GM12864 (cell line): ENCODE data around the gene MROH7.
"Not testable (repeated sequence)": the region's sequence is repeated elsewhere in the genome, so short reads cannot be mapped to it uniquely, and the experiment has no call there.

ENCODE experiments used
- DNase-seq: peaks from one replicate; pipeline ENCODE4 v3.0.0-alpha.2; 2011; ENCODE audit warnings: low read depth
- H3K4me3 ChIP-seq: 2 replicates; pipeline ENCODE4 v1.5.1; 2011; ENCODE audit warnings: mild to moderate bottlenecking, low read depth, low read length, control low read depth
- TF ChIP-seq, protein P1 (sequence below): IDR thresholded peaks from 2 replicates; pipeline ENCODE4 v1.5.1; 2011; ENCODE audit warnings: low read depth, mild to moderate bottlenecking, moderate library complexity, low read length, control low read depth, inconsistent platforms; ENCODE audit errors: missing control alignments

The MROH7 gene

GRCh38 chr1:54619749-54620148 is 21.8 kb upstream of the MROH7 start:
- TF ChIP-seq, protein P1, sequence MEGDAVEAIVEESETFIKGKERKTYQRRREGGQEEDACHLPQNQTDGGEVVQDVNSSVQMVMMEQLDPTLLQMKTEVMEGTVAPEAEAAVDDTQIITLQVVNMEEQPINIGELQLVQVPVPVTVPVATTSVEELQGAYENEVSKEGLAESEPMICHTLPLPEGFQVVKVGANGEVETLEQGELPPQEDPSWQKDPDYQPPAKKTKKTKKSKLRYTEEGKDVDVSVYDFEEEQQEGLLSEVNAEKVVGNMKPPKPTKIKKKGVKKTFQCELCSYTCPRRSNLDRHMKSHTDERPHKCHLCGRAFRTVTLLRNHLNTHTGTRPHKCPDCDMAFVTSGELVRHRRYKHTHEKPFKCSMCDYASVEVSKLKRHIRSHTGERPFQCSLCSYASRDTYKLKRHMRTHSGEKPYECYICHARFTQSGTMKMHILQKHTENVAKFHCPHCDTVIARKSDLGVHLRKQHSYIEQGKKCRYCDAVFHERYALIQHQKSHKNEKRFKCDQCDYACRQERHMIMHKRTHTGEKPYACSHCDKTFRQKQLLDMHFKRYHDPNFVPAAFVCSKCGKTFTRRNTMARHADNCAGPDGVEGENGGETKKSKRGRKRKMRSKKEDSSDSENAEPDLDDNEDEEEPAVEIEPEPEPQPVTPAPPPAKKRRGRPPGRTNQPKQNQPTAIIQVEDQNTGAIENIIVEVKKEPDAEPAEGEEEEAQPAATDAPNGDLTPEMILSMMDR = no peak
- H3K4me3 ChIP-seq = no peak overlapping the region
- no peak for DNase-seq

DNA sequence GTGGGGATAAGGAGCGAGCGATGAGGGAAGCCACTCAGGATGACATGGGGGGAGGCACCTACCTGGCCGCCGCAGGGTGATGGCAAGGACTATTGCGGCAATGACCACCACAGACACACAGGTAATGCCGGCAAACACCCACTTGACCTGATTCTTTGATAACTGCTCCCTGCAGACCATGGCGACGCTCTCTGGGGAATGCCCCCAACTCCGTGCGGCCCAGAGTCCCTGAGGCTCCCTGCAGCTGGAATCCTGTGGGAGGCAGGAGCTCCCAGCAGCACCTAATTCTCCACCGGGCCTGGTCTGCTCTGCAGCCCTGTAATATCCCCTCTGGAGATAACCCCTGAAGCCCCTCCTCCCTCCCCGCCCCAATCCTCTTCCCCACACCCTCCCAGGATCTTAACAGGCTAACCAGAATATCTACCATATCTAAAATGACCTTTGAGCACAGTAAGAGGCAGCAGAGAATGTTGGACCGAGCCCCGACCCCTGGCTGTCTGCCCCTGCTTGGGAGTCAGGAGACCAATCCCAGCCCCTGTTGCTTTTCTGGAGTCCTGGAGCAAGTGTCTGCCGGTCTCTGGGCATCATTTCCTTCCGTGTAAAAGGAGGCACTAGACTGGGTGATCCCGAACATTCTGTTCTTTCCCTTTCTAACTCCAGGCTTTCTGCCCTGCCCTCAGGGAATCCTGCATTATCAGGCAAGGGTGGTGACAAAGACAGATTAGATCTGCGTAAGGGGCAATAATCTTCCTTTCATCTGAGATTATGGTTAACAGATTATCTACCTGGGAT is 18.2 kb upstream of the MROH7 start, which contains the start of gene FAM151A:
TSS of gene FAM151A (minus strand) at position 310 of the 792 bp plus-strand sequence. CDS start at position 180, 130 bp downstream.
- DNase-seq = no peak
- TF ChIP-seq, protein P1 = no peak
- no peak within 1 kb of the TSS for H3K4me3 ChIP-seq

DNA sequence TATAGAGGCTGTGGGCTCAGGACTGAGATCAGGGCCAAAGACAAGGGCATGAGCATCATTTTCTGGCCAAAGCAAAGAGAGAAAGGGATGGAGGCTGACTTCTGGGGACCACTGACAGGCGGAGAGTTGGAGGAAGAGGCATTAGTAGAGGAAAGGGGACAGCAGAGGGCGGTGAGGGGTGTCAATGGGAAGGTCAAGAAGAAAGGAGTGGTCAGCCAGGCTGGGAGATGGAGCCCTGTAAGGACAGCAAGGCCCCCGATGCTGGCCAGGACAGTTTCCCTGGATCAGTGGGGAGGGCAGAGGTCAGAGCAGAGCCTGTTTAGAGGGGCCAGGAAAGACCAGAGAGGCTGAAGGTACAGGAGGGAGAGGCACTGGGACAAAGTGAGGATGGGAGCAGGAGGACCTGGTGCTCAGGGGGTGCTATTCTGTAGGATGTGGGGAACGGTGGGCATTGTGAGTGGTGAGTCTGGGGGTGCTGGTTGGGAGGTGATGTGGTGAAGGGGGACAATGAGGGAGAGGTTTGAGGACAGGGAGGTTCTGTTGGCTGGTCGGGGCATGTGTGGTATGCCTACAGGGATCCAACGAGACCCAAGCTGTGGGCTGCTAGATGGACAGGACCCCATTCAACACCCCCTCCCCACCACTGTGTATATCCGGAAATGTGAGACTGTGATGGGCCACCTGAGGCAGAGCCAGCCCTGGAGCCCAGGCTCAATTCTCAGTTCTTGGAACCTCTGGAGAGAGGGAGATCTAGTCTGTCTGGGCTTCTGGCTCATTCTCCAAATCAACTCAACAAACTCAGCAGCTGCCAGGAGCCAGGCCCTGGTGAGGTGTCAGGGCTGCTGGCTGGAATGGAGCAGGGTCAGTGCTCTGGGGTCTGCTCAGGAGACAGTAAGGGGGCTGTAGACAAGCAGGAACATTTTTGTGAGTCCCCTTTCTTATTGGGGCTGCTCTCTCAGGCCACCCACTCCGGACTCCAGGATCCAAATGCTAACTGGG is 16.8 kb upstream of the MROH7 start:
- DNase-seq = no peak
- TF ChIP-seq, protein P1 = no peak
- H3K4me3 ChIP-seq = no peak overlapping the region

- no peak for DNase-seq
- TF ChIP-seq, protein P1 = no peak
- H3K4me3 ChIP-seq = no peak overlapping the region
Measured at GRCh38 chr1:54627196-54627595, 14.4 kb upstream of the MROH7 start.

- DNase-seq, H3K4me3 ChIP-seq: not testable (repeated sequence)
Measured at GRCh38 chr1:54635804-54636203, 5.8 kb upstream of the MROH7 start.

DNA sequence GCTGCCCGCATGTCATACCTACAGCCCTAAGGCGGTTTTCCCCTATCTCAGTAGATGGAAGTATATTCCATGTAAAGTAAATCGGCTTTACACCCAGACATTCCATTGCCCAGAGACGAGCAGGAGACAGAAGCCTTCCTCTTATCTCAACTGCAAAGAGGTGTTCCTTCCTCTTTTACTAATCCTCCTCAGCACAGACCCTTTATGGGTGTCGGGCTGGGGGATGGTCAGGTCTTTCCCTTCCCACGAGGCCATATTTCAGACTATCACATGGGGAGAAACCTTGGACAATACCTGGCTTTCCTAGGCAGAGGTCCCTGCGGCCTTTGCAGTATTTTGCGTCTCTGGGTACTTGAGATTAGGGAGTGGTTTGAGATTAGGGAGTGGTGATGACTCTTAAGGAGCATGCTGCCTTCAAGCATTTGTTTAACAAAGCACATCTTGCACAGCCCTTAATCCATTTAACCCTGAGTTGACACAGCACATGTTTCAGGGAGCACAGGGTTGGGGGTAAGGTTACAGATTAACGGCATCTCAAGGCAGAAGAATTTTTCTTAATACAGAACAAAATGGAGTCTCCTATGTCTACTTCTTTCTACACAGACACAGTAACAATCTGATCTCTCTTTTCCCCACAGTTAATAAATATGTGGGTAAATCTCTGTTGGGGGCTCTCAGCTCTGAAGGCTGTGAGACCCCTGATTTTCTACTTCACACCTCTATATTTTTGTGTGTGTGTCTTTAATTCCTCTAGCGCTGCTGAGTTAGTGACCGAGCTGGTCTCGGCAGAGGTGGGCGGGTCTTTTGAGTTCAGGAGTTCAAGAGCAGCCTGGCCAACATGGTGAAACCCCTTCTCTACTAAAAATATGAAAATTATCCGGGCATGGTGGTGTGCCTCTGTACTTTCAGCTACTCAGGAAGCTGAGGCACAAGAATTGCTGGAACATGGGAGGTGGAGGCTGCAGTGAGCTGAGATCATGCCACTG is 4.8 kb upstream of the MROH7 start:
- DNase-seq, H3K4me3 ChIP-seq: not testable (repeated sequence)

DNA sequence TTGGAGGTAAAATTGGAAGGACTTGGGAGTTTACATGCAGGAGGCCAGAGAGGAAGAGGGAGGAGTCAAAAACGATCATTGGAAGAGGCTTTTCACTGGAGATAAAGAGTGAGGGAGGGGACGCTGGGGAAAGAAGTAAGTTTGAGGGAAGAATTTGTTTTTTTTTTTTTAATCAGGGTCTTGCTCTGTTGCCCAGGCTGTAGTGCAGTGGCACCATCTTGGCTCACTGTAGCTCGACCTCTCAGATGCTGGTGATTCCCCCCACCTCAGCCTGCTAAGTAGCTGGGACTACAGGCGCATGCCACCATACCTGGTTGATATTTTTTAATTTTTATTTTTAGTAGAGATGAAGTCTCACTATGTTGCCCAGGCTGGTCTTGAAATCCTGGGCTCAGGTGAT is 1.2 kb upstream of the MROH7 start:
- DNase-seq = no peak
- H3K4me3 ChIP-seq = no peak overlapping the region
- TF ChIP-seq, protein P1 = no peak
